Prostate gland (tissue), 2 donors: ENCODE data around the gene CRYBB1. TPM values are rescaled to one million over a fixed set of nuclear protein-coding genes. Genes with fewer than 3 reads are reported as not detected.

ENCODE experiments used
- DNase-seq: peaks from one replicate; pipeline ENCODE4 v3.0.0-alpha.2; 2019; ENCODE audit warnings: low spot score
- H3K27ac ChIP-seq, 2 donors: fragments of 200-600 bp; sonication (generic); 2 replicates each; pipeline ENCODE4 v1.5.1; 2017 to 2019
- H3K27me3 ChIP-seq: fragments of 200-600 bp; sonication (generic); replicated peaks from 2 replicates; pipeline ENCODE4 v1.5.1; 2019; ENCODE audit not compliant: insufficient read depth
- H3K36me3 ChIP-seq, 2 donors: fragments of 200-600 bp; sonication (generic); 1 replicate in 1 of 2; 2 replicates in 1 of 2; pipeline versions ENCODE4 v1.5.1 to v1.8.1; 2017 to 2019
- H3K4me1 ChIP-seq: fragments of 200-600 bp; sonication (generic); replicated peaks from 2 replicates; pipeline ENCODE4 v1.5.1; 2019
- H3K4me3 ChIP-seq, 2 donors: fragments of 200-600 bp; sonication (generic); 2 replicates each; pipeline ENCODE4 v1.5.1; 2017 to 2019
- H3K9me3 ChIP-seq: fragments of 200-600 bp; sonication (generic); 2 replicates; pipeline ENCODE4 v1.5.1; 2017
- POLR2A ChIP-seq: fragments of 450-650 bp; IDR thresholded peaks from one replicate; pipeline ENCODE4 v1.6.1; 2016; ENCODE audit warnings: antibody characterized with exemption, mild to moderate bottlenecking
- POLR2AphosphoS5 ChIP-seq: sonication (generic); formaldehyde crosslinking; IDR thresholded peaks from one replicate; pipeline ENCODE4 v1.6.1; 2017; ENCODE audit warnings: antibody characterized with exemption
- WGBS: methylation state at CpG from one replicate; pipeline ENCODE4 v1.1.5; 2018; 5-methylcytosine and 5-hydroxymethylcytosine counted together
- intact Hi-C: fragments of 100-400 bp; cut with DNase I; formaldehyde crosslinking; loops from one replicate; pipeline ENCODE4 v1.14.2; 2022
- total RNA-seq, 2 donors: library from RNA; depleted of rRNA; stranded (reverse); fragments of >200 nt; gene quantifications; one replicate each; pipeline ENCODE4 v1.1.0, GENCODE V29; 2016
- TF ChIP-seq, protein P1 (sequence below), 4 experiments: fragments of 200-600 bp in 2 of 4; fragments of 450-650 bp in 2 of 4; sonication (generic) in 2 of 4; IDR thresholded peaks; 1 replicate in 3 of 4; 2 replicates in 1 of 4; pipeline ENCODE4 v1.5.1; 2016 to 2019; ENCODE audit warnings: antibody characterized with exemption in 4 of 4, mild to moderate bottlenecking in 2 of 4, moderate library complexity in 2 of 4

The CRYBB1 gene
- total RNA-seq, 2 donors from 2014 or later: 0.36 TPM; not detected in 1

DNA sequence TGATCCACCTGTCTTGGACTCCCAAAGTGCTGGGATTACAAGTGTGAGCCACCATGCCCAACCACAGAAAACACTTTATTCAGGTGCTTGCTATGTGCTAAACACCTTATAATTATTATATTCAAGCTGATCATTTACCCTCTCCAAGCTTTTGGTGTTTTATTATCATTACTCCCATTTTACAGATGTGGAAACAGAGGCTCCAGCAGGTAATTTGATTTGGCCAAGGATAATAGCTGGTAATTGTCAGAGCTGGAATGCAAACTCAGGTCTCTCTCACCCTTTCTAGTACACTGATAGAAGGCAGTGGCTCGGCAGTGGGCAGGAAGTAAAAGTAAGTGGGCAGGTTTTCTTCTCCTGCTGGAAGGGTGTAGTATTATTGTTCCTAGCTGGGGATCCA, 24.1 kb downstream of the CRYBB1 start:
- Histone ChIP-seq H3K4me1 (no peaks in the 10 kb centered on the region), H3K27me3 (no peaks in the 10 kb centered on the region), H3K4me3 (no peak overlapping the region), H3K27ac (no peak overlapping the region), H3K9me3 (no peaks in the 10 kb centered on the region), H3K36me3 (no peaks in the 10 kb centered on the region)
- DNase-seq: no peak
- intact Hi-C loops: no loop called here
- TF ChIP-seq, protein P1, sequence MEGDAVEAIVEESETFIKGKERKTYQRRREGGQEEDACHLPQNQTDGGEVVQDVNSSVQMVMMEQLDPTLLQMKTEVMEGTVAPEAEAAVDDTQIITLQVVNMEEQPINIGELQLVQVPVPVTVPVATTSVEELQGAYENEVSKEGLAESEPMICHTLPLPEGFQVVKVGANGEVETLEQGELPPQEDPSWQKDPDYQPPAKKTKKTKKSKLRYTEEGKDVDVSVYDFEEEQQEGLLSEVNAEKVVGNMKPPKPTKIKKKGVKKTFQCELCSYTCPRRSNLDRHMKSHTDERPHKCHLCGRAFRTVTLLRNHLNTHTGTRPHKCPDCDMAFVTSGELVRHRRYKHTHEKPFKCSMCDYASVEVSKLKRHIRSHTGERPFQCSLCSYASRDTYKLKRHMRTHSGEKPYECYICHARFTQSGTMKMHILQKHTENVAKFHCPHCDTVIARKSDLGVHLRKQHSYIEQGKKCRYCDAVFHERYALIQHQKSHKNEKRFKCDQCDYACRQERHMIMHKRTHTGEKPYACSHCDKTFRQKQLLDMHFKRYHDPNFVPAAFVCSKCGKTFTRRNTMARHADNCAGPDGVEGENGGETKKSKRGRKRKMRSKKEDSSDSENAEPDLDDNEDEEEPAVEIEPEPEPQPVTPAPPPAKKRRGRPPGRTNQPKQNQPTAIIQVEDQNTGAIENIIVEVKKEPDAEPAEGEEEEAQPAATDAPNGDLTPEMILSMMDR (IDR thresholded peaks at IDR 0.05): no peak
- TF ChIP-seq POLR2A (no peak), POLR2AphosphoS5 (no peak)
- 33% methylated on average over 1 of the region's 1 CpG for WGBS

DNA sequence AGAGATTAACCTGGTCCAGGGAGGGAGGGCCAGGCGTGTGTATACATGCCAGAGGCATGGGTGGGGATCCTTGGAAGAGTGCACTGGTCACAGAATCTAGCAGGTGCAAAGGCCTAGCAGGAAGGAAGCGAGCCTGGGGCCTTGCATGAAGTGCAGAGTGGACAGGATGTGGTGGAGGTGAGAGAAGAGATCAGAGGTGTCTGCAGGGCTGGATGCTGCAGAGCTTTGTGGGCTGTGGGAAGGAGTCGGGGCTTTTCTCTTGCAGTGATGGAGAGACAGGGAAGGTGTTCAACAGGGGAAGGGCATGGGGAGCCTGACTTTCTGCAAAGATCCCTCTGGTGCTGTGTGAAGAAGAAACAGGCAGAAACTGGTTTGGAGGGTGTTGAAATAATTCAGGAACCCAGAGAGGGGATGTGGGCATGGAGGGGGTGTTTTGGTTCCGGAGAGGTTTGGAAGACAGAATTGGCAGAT, 25.4 kb downstream of the CRYBB1 start:
- DNase-seq: no peak
- H3K27me3 ChIP-seq: no peaks in the 10 kb centered on the region
- H3K27ac ChIP-seq: no peak overlapping the region
- intact Hi-C loops: no loop called here
- WGBS: 70% methylated on average over 4 of the region's 4 CpGs
- TF ChIP-seq POLR2A: no peak
- TF ChIP-seq, protein P1 (IDR thresholded peaks at IDR 0.05): no peak
- no peak for TF ChIP-seq POLR2AphosphoS5
- H3K4me1 ChIP-seq: no peaks in the 10 kb centered on the region
- no peak overlapping the region for H3K4me3 ChIP-seq
- H3K9me3 ChIP-seq: no peaks in the 10 kb centered on the region
- H3K36me3 ChIP-seq: no peaks in the 10 kb centered on the region

DNA sequence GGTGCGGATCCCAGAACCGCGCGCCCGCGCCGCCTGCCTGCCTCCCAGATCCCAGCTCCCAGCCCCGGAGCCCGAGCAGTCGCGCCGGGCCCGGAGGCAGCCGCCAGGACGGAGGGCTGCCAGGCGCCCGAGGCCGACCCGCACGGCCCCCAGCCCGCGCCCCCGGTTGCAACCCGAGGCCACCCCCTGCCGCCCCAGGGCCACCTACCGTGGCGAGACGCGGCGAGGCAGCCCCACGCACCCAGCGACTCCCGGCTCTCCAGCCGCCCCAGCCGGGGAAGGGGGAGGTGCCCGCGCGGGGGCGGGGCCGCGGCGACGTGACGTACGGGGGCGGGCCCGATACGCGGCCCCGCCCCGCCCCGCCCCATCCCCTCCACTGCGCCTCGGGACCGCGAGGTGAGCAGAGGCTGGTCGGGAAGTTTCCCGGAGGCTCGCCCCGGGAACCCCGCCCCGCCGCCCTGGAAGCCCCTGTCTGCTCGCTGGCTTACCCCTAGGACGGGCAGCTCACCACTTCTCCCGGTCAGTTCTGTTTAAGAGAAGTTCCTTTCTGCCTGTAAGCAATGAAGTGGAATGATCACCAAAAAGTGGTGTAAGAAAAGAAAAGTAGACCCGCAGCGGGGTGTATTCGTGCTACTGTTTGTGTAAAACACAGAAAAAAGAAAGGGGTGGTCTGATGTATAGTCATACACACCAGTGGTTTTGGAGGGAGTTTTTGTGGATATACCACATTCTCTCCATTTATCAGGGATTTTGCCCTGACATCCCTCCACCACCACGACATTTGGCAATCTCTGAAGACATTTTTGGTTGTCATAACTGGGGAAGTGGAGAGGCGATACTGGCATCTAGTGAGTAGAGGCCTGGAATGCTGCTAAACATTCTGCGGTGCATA, 27.7 kb downstream of the CRYBB1 start, which contains the start of gene TPST2:
TSS of gene TPST2 (minus strand) at position 288 of the 892 bp plus-strand sequence. CDS start 48,502 bp downstream, outside the sequence.
- H3K9me3 ChIP-seq: no peaks in the 10 kb centered on the region
- no peaks in the 10 kb centered on the region for H3K4me1 ChIP-seq
- peak within 1 kb of the TSS; percentile 80 to 89 for H3K4me3 ChIP-seq
- TF ChIP-seq POLR2AphosphoS5 (peak; percentile 73), POLR2A (peak; percentile 92)
- TF ChIP-seq, protein P1 (IDR thresholded peaks at IDR 0.05): peak in 2 of 4 experiments; percentile 2 to 10
- H3K36me3 ChIP-seq: no peaks in the 10 kb centered on the region
- peak within 1 kb of the TSS; percentile 80 for H3K27ac ChIP-seq
- 2% methylated on average over 22 of the region's 72 CpGs for WGBS
- no peaks in the 10 kb centered on the region for H3K27me3 ChIP-seq
- DNase-seq: peak; percentile 76
- intact Hi-C loops: loop anchor here (5.0 kb wide), 1 partner anchor 108 kb away; the partner anchor contains the start of genes HPS4 and SRRD

DNA sequence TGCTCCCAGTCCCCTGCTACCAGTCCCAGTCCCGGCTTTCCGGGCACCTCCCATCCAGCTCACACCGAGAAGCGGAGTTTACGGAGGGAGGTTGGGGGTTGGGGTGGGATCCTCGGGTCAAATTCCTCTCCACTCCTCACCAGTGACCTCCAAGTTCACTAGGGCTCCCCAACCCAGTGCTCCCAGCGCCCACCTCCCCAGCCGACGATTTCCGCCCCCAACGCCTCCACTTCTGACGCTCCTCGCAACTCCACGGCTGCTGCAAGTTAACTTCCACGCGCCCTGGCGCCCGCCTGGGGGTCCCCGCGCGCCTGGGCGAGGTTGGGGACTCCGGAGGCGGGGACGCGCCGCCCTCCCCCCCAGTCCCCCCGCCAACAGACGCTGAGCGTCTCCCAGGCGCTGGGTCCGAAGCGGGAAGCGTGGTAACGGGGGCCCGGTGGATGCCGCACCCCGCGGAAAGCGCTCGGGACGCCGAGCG, 28.4 kb downstream of the CRYBB1 start:
- intact Hi-C loops: loop anchor here (5.0 kb wide), 1 partner anchor 107 kb away; the partner anchor contains the start of genes HPS4 and SRRD
- WGBS: 1% methylated on average over 29 of the region's 44 CpGs
- Histone ChIP-seq H3K27ac (peak overlapping the region; percentile 80), H3K36me3 (no peaks in the 10 kb centered on the region), H3K27me3 (no peaks in the 10 kb centered on the region), H3K4me1 (no peaks in the 10 kb centered on the region), H3K4me3 (peak overlapping the region; percentile 80 to 89), H3K9me3 (no peaks in the 10 kb centered on the region)
- TF ChIP-seq, protein P1 (IDR thresholded peaks at IDR 0.05): no peak
- TF ChIP-seq POLR2AphosphoS5: no peak
- no peak for TF ChIP-seq POLR2A
- DNase-seq: no peak
